ENCODE data around the gene CA10.

Gene CA10

DNA sequence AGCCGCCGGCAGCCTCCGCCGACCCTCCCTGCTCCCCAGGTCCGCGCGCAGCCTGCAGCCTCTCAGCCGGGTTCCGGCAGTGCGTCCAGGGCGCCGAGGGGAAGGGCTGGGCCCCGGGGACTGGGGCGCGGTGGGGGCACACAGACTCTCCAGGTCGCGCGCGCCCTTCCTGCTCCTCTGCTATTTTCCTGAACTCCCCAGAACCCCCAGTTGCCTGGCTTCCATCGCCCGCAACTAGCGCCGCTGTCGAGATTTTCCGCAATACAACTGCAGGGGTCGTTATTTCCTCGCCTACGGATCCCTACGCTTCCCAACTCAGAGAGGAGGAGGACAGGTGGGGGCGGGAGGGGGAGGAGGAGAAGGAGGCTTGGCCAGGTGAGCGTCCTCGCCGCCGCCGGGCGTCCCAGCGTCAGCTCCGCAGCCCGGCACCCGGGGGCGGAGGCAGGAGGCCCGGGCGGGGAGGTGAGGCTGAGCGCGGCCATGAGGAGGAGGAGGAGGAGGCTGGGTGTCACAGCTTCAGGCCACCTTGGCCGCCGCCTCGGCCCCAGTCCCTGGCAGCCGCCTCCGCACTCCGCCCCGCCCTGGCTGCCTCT is at the start of gene CA10:
Gene CA10, minus strand, starts transcription at position 265 of the 593 bp plus-strand sequence.
- H3K9ac ChIP-seq (ENCODE audit: low read depth in 1 of 2, low read length in 2 of 2), result no peak within 1 kb of the TSS
- H3K27ac ChIP-seq (ENCODE audit: low read depth in 2 of 2, low read length in 2 of 2), result no peak within 1 kb of the TSS
- H3K27me3 ChIP-seq (ENCODE audit: control insufficient read depth in 2 of 2, insufficient read depth in 2 of 2, low read length in 2 of 2), result peaks cover 7 to 22% of the 10 kb centered on the region in 2 donors
- H3K4me1 ChIP-seq (ENCODE audit: control insufficient read depth in 2 of 2, insufficient read depth in 2 of 2, low read length in 2 of 2), result no peaks in the 10 kb centered on the region
- no peak within 1 kb of the TSS for H3K4me3 ChIP-seq (ENCODE audit: low read length in 2 of 2)
- no peaks in the 10 kb centered on the region for H3K36me3 ChIP-seq (ENCODE audit: control insufficient read depth in 2 of 2, insufficient read depth in 2 of 2, low read length in 2 of 2)
- H3K9me3 ChIP-seq (ENCODE audit: control insufficient read depth in 2 of 2, low read length in 2 of 2), result no peaks in the 10 kb centered on the region

DNA sequence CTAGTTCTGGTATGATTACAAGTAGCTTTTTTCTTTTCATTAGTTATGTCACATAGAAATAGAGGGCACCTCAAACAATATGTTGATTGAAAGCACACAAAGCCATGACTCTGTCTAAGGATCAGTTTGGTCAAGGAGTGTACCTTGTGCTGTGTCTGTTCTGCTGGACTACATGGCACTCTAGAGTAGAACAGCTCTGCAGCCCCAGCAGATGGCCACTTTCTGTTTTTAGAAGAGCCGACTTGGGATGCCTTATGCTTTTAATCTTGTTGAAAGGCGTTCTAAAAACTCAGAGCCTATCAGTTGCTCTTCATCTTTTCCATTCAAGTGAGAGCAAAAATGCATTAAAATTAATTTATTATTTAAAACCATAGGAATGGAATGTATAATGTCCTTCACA is 49.3 kb upstream of the CA10 start:
- Histone ChIP-seq H3K9ac (ENCODE audit: low read depth in 1 of 2, low read length in 2 of 2) (no peak overlapping the region), H3K4me3 (ENCODE audit: low read length in 2 of 2) (no peak overlapping the region), H3K4me1 (ENCODE audit: control insufficient read depth in 2 of 2, insufficient read depth in 2 of 2, low read length in 2 of 2) (no peaks in the 10 kb centered on the region), H3K27ac (ENCODE audit: low read depth in 2 of 2, low read length in 2 of 2) (no peak overlapping the region), H3K27me3 (ENCODE audit: control insufficient read depth in 2 of 2, insufficient read depth in 2 of 2, low read length in 2 of 2) (no peaks in the 10 kb centered on the region), H3K9me3 (ENCODE audit: control insufficient read depth in 2 of 2, low read length in 2 of 2) (no peaks in the 10 kb centered on the region), H3K36me3 (ENCODE audit: control insufficient read depth in 2 of 2, insufficient read depth in 2 of 2, low read length in 2 of 2) (no peaks in the 10 kb centered on the region)

DNA sequence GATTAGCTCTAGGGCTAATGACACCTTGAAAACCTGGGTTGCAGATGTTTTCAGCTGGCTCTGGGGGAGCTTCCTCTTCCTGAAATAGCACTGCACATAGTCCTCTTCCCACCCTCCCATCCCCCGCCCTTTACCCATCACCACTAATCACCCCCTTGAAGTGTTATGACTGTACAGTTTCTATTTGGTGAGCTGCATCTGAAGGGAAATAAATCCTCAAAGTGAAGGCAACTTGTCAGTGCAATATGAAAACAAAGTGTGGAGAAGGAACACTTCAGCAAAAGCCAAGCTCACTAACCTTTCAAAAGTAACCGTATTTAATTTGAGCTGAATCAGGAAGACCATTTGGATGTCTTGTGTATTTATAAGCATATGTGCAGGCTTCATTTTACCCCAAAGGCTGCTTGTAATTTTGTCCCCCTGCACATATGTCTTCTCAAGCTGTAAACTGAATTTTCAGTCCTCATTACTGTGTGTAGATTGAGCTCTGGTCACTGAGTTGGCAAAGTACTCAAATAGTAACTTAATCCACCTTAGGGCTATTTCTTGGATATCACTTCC is 44.1 kb upstream of the CA10 start:
- H3K9ac ChIP-seq (ENCODE audit: low read depth in 1 of 2, low read length in 2 of 2), result no peak overlapping the region
- H3K9me3 ChIP-seq (ENCODE audit: control insufficient read depth in 2 of 2, low read length in 2 of 2), result no peaks in the 10 kb centered on the region
- H3K4me1 ChIP-seq (ENCODE audit: control insufficient read depth in 2 of 2, insufficient read depth in 2 of 2, low read length in 2 of 2), result no peaks in the 10 kb centered on the region
- no peaks in the 10 kb centered on the region for H3K27me3 ChIP-seq (ENCODE audit: control insufficient read depth in 2 of 2, insufficient read depth in 2 of 2, low read length in 2 of 2)
- no peak overlapping the region for H3K27ac ChIP-seq (ENCODE audit: low read depth in 2 of 2, low read length in 2 of 2)
- H3K4me3 ChIP-seq (ENCODE audit: low read length in 2 of 2), result no peak overlapping the region
- H3K36me3 ChIP-seq (ENCODE audit: control insufficient read depth in 2 of 2, insufficient read depth in 2 of 2, low read length in 2 of 2), result no peaks in the 10 kb centered on the region

DNA sequence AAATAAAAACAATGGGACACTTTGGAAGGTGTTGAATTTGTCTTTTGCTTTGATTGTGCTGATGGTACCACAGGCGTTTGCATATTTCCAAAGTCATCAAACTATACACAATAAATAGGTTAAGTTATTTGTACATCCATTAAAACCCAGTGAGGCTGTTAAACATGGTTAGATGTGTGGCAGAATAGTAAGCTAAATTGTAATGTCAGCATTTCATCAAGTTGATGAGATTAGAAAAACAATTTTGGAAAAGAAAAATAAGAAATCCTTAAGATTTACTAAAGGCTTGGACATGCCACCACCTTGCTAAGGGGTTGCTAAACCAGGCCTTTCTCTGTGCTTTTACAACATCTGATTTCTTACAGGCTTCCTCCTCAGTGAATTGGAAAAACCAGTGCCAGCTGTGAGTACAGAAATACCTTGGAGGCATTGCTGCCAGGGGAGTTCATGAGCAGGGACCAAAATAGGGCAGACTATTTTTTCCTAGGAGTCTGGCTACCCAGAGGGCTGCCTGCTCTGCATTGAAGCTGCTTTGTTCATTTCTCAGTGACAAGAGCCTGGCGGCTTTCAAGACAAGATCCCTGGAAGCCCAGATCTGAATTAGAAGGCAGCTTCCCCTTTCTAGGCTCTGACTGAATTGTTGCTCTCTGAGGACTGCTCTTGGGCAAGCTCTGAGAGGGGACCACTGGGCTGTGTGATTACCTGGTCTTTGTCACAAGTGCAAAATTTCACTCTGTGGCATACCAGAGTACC is 43.4 kb upstream of the CA10 start:
- Histone ChIP-seq H3K4me1 (ENCODE audit: control insufficient read depth in 2 of 2, insufficient read depth in 2 of 2, low read length in 2 of 2) (no peaks in the 10 kb centered on the region), H3K27ac (ENCODE audit: low read depth in 2 of 2, low read length in 2 of 2) (no peak overlapping the region), H3K9ac (ENCODE audit: low read depth in 1 of 2, low read length in 2 of 2) (no peak overlapping the region), H3K36me3 (ENCODE audit: control insufficient read depth in 2 of 2, insufficient read depth in 2 of 2, low read length in 2 of 2) (no peaks in the 10 kb centered on the region), H3K9me3 (ENCODE audit: control insufficient read depth in 2 of 2, low read length in 2 of 2) (no peaks in the 10 kb centered on the region), H3K4me3 (ENCODE audit: low read length in 2 of 2) (no peak overlapping the region), H3K27me3 (ENCODE audit: control insufficient read depth in 2 of 2, insufficient read depth in 2 of 2, low read length in 2 of 2) (no peaks in the 10 kb centered on the region)

DNA sequence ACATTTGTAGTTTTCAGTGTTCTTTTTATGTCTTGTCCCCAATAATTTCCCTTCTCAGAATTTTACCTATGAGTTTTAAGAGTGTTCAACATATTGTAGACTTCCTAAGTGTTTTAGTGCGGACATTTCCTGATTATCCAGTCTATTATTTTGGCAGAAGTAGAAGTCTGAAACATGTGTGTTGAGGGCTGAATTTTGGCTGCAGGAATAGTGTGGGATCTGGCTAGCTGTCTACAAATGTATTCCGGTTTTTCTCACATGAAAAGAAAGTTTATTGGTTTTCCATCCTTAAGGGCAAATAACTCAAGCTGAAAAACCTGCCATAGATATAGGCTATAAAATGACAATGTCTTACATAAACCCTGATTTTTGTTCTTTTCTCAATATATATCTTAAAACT is 33.0 kb upstream of the CA10 start:
- no peak overlapping the region for H3K27ac ChIP-seq (ENCODE audit: low read depth in 2 of 2, low read length in 2 of 2)
- no peak overlapping the region for H3K4me3 ChIP-seq (ENCODE audit: low read length in 2 of 2)
- H3K27me3 ChIP-seq (ENCODE audit: control insufficient read depth in 2 of 2, insufficient read depth in 2 of 2, low read length in 2 of 2), result no peaks in the 10 kb centered on the region
- H3K36me3 ChIP-seq (ENCODE audit: control insufficient read depth in 2 of 2, insufficient read depth in 2 of 2, low read length in 2 of 2), result no peaks in the 10 kb centered on the region
- H3K9ac ChIP-seq (ENCODE audit: low read depth in 1 of 2, low read length in 2 of 2), result no peak overlapping the region
- H3K9me3 ChIP-seq (ENCODE audit: control insufficient read depth in 2 of 2, low read length in 2 of 2), result no peaks in the 10 kb centered on the region
- no peaks in the 10 kb centered on the region for H3K4me1 ChIP-seq (ENCODE audit: control insufficient read depth in 2 of 2, insufficient read depth in 2 of 2, low read length in 2 of 2)

DNA sequence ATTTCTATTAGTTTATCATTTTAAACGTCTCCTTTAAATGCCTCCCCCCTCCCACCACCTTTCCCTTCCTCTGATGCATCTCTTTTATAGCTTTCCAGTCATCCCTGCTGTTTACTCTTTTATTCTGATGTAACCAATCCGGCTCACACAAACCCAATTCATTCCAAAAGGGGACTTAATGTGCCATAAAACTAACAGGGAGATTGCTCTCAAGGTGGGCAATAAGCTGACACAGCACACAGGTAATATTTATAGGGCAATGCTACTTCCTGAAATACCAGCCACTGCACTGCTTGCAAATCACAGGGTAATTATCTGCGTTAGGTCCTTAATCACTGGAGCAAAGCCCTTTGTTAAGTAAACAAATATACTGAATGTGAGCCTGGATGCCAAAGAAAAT is 23.3 kb upstream of the CA10 start:
- no peaks in the 10 kb centered on the region for H3K9me3 ChIP-seq (ENCODE audit: control insufficient read depth in 2 of 2, low read length in 2 of 2)
- no peaks in the 10 kb centered on the region for H3K4me1 ChIP-seq (ENCODE audit: control insufficient read depth in 2 of 2, insufficient read depth in 2 of 2, low read length in 2 of 2)
- no peak overlapping the region for H3K4me3 ChIP-seq (ENCODE audit: low read length in 2 of 2)
- H3K9ac ChIP-seq (ENCODE audit: low read depth in 1 of 2, low read length in 2 of 2), result no peak overlapping the region
- H3K27me3 ChIP-seq (ENCODE audit: control insufficient read depth in 2 of 2, insufficient read depth in 2 of 2, low read length in 2 of 2), result no peaks in the 10 kb centered on the region
- H3K27ac ChIP-seq (ENCODE audit: low read depth in 2 of 2, low read length in 2 of 2), result no peak overlapping the region
- no peaks in the 10 kb centered on the region for H3K36me3 ChIP-seq (ENCODE audit: control insufficient read depth in 2 of 2, insufficient read depth in 2 of 2, low read length in 2 of 2)

DNA sequence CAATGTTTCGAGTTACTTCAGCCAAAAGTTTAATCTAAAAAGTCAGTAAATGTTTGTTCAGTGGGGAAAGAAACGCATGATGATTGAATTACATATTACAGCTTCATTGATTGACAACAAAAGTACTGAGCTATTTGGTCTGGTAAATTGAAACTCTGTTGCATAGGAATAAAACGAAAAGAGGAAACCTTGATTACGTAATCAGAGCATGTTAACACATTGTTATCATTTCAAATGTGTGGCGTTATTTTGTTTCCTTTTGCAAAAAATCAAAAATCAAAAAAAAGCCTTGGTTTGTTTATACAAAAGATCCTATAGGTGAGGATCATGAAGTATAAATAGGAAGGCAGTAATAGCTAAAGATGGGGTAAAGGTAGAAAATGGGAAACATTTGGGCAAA is 19.5 kb upstream of the CA10 start:
- Histone ChIP-seq H3K9ac (ENCODE audit: low read depth in 1 of 2, low read length in 2 of 2) (no peak overlapping the region), H3K4me3 (ENCODE audit: low read length in 2 of 2) (no peak overlapping the region), H3K4me1 (ENCODE audit: control insufficient read depth in 2 of 2, insufficient read depth in 2 of 2, low read length in 2 of 2) (no peaks in the 10 kb centered on the region), H3K27ac (ENCODE audit: low read depth in 2 of 2, low read length in 2 of 2) (no peak overlapping the region), H3K27me3 (ENCODE audit: control insufficient read depth in 2 of 2, insufficient read depth in 2 of 2, low read length in 2 of 2) (no peaks in the 10 kb centered on the region), H3K9me3 (ENCODE audit: control insufficient read depth in 2 of 2, low read length in 2 of 2) (no peaks in the 10 kb centered on the region), H3K36me3 (ENCODE audit: control insufficient read depth in 2 of 2, insufficient read depth in 2 of 2, low read length in 2 of 2) (no peaks in the 10 kb centered on the region)

DNA sequence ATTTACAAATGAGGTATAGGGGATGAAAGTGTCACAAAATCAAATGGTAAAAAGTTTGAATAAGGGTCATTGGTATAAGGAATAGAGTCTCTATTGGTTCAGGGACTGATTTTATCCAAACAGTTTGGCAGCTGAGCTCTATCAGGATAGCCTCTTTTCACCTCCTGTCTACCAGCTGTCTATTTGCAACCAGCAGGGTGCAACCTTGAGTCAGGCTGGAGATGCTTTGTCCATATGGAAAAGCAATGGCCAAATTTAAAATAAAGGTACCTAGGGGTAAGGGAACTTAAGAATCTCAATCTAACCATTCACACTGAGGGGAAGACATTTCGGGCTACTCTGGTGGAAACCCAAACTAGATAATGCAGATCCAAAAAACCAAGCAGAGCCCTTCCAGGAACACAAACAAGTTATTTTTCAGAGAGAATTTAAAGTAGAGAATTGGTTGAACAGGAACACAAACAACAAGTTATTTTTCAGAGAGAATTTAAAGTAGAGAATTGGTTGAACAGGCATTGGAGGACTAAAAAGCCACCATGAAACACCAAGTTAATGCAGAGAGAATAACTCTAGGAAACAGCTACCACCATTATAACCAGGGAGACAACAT is 12.6 kb upstream of the CA10 start:
- no peaks in the 10 kb centered on the region for H3K36me3 ChIP-seq (ENCODE audit: control insufficient read depth in 2 of 2, insufficient read depth in 2 of 2, low read length in 2 of 2)
- no peaks in the 10 kb centered on the region for H3K27me3 ChIP-seq (ENCODE audit: control insufficient read depth in 2 of 2, insufficient read depth in 2 of 2, low read length in 2 of 2)
- H3K4me3 ChIP-seq (ENCODE audit: low read length in 2 of 2), result no peak overlapping the region
- no peak overlapping the region for H3K27ac ChIP-seq (ENCODE audit: low read depth in 2 of 2, low read length in 2 of 2)
- H3K9me3 ChIP-seq (ENCODE audit: control insufficient read depth in 2 of 2, low read length in 2 of 2), result no peaks in the 10 kb centered on the region
- H3K9ac ChIP-seq (ENCODE audit: low read depth in 1 of 2, low read length in 2 of 2), result no peak overlapping the region
- H3K4me1 ChIP-seq (ENCODE audit: control insufficient read depth in 2 of 2, insufficient read depth in 2 of 2, low read length in 2 of 2), result no peaks in the 10 kb centered on the region

DNA sequence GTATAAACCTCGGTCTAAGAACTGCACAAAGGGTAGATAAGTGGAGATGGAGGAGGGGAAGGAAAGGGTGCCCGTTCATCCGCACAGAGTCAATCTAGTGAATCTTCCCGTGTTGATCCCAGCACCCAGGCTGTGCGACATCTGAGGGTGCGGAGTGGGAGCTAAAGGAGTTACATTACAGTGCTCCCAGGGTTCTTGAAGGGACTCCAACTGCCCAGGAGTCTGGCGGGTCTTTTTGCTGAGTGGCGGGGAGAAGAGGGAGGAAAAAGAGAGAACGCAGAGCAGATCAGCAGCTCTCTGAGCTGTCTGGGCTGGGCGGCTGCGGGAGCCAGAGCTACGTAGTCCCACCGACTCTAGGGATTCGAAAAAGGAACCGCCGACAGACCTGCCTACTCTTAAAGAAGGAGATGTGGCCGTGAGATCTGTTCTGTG is 1.6 kb upstream of the CA10 start:
- Histone ChIP-seq H3K4me3 (ENCODE audit: low read length in 2 of 2) (no peak overlapping the region), H3K4me1 (ENCODE audit: control insufficient read depth in 2 of 2, insufficient read depth in 2 of 2, low read length in 2 of 2) (no peaks in the 10 kb centered on the region), H3K27me3 (ENCODE audit: control insufficient read depth in 2 of 2, insufficient read depth in 2 of 2, low read length in 2 of 2) (peaks cover 7 to 22% of the 10 kb centered on the region in 2 donors), H3K27ac (ENCODE audit: low read depth in 2 of 2, low read length in 2 of 2) (no peak overlapping the region), H3K9me3 (ENCODE audit: control insufficient read depth in 2 of 2, low read length in 2 of 2) (no peaks in the 10 kb centered on the region), H3K36me3 (ENCODE audit: control insufficient read depth in 2 of 2, insufficient read depth in 2 of 2, low read length in 2 of 2) (no peaks in the 10 kb centered on the region), H3K9ac (ENCODE audit: low read depth in 1 of 2, low read length in 2 of 2) (no peak overlapping the region)

All from mucosa of rectum (tissue), 2 donors.